ENCODE data around the gene EDEM3.

The EDEM3 gene

DNA sequence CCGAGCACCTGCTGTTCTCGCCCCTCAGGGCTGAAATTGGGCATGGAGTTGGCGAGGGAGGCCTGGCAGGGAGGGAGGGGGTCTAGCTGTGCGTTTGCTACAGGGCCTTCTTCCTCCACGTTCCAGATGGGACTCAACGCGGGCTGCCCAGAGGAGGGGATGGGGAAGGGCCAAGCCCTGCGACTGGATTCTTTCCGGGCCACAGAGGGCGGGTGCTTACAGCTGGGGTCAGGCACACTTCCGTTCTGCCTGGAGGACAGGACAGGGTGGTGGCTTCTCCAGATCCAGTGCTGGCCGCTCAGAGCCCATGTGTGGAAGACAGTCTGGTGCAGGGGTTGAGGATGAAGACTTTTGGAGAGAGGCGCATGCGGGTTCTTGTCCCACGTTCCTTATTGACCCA is 90.0 kb downstream of the EDEM3 start:
- no peak for DNase-seq

DNA sequence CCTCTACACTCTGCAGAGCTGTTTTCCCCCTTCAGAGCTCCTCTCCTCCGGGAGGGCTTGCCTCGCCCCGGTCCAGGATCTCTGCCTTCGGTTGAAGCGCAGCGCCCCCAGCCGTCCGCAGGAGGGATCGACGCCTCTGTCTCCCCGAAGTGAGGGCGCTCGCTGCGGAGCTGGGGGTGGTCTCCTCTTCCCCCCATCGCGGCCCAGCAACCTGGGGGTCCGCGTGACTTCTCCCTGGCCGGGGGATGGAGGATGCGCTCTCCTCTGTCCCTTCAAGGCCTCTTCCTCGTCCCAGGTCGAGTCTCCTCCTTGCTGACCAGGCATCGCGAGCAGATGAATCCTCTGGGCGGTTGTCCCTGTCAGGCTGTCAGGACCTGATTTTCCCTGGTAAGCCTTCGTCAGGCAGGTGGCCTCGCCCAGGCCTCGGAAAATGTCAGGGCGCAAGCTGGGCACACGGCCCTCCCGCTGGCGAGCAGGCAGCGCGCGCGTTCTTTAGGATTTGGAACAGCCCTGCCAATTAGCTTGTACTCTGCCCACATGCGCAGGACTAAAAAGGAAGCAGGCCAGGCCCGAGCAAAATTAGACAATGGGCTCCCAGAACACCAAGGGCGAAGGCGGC is 90.5 kb downstream of the EDEM3 start:
- DNase-seq: peak; percentile 22 to 65

DNA sequence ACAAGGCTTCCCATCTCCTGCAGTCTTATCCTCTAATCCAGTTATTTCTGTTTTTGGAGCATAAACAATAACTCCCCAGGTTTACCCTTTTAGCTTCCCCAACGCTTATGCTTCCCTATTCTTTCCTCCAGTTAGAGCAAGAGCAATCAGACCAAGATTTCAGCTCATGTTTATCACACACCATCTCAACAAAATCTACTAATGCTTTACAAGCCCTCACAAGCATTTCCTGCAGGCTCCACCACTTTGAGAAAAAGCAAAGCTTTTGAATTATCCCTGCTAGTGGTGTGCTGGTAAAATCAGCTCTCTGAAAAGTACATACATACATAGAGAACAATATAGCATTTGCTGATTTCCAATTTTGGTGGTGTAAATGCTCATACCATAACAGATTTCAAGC is 92.9 kb downstream of the EDEM3 start:
- no peak for DNase-seq

DNA sequence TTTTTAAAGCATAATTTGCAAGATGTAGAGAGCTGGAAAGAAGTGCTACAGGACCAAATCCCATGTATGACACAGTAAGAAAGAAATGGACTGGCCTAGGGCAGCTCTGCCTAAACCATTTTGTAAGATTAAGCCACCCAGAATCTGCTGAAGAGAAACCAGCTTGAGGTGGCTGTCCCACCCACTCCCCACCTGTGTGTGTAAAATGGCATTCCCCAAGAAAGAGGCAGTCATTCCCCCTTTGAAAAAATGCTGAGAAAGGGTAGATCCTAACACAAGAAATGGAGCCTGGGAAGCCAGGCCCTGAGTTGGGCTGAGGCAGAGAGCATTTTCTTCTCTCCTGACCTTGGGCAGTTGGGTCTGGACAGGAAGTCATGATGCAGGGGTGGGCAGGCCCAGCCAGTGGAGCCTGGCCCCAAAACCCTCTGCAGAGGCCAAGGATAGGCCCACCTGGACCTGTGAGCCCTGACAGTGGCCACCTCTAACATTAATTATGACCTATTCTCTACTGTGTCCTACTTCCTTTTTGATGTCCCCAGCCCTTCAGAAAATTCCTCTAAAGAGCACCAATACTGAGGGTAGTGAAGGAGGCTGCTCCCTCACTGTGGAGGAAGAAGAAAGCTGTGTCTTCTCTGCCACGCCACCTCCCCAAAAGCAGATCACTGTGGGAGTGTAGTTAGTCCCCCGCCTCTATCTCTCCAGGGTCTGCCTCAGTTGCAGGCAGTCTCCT is 94.0 kb downstream of the EDEM3 start:
- DNase-seq: no peak

DNA sequence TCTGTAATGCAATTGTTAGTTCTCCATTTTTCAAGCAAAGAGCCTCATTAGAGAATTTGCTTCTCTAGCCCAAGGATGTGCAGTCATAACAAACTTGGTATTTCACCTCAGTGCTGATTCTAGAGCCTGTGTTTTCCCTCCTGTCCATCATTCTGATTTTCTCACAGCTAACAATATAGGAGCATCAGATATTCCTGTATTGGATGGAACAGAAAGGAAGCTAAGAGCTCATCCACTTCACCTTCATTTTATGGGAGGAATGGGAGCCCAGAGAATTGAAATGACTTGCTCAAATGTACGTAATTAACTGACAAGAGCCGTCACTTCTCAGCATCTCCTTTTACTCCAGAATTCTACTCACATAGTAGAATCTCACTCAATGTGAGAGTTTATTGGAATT is 96.6 kb downstream of the EDEM3 start:
- DNase-seq: no peak

DNA sequence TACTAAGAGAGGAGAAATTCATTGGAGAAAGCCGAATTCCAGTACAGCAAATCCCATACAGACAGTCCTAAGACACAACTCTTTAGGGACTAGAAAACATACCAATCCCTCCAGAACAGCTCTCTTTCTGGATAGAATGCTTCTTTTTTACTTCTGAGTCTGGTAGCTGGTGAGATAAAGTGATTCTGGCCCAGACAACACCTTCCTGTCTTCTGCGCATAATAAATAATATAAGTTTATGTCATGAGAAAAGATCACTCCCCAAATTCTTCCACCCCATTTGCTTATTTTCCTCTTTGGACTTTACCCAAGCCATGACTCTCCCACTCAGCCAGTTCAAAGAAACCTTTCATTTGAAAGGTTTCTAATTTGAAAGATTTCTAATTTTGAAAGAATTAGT is 98.4 kb downstream of the EDEM3 start:
- DNase-seq: no peak

DNA sequence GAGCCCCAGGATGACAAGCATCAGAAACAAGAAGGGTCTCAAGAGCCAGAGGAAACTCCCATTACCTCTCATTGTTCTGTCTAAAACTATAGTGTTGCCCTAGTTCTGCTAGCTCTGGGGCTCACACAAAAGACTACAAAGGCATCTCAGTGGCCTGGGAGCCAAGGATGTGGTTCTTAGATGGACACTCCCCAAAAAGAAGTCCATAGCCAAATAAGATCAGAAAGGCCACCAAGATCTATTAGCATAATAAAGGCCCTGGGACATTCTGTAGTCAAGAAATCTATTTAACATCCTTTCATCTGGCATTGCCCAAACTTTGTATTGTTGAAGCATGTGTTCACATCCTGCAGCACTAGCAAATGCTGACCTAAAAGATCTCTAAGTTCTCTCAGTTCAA is 99.5 kb downstream of the EDEM3 start:
- no peak for DNase-seq

DNA sequence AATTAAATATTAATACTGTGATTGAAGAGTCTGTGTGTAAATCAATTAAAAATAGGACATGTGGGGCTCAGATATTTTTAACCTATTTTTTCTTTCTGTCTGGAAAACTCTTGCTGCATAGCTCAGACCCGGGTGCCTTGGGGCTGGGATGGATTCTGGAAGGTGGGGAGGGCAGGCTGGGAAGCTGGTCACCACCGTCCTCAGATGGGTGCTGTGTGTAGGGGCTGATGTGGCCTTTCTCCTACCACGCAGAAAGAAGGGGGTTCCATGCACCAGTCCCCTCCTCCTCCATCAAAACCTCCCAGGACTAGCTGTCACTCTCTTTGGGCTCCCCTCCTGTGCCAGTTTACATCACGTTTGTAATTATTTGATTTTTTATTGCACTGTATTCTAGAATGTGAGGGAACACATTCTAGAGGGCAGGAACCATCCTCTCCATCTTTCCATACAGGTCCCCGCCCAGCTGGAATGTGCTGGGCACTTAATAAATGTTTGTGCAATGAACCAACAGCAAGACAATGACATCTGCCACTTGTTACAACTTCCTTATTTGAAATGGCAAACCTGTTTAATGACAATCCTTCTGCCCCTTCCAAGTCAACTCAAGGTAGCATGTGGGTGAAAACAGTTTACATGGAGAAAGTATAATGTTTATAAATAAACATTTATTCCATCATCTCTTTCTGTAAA is 104.3 kb downstream of the EDEM3 start:
- no peak for DNase-seq

DNA sequence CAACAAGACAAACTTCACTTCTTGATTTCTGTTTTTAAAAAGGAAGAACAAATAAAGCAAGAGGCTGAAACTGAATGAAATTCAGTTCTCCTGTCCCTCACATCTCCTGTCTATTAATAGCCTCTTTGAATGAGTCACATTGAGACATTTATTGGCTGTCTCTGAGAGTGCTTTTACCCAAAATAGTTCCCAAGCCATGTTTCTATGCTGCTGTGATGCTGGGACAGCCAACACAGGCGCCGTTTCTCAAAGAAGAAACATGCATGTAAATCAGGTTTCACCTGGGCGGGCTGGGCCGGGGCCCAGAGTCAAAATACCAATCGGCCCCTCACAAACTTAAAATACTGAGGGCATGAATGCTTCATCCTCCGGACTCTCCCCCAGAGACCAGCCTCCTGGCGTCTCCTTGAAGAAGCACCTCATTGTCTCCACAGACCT is 105.2 kb downstream of the EDEM3 start:
- DNase-seq: no peak

DNA sequence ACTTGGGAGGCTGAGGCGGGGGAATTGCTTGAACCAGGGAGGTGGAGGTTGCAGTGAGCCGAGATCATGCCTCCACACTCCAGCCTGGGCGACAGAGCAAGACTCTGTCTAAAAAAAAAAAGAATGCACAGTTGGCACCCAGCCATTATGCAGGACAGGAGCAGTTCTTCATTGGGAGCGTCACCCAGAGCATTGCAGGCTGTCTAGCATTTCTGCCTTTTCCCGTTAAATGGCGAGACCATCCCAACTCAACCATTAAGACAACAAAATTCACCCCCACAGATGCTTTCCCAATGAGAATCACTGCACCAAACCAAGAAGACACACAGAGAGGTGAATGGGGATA is 105.8 kb downstream of the EDEM3 start:
- no peak for DNase-seq

DNA sequence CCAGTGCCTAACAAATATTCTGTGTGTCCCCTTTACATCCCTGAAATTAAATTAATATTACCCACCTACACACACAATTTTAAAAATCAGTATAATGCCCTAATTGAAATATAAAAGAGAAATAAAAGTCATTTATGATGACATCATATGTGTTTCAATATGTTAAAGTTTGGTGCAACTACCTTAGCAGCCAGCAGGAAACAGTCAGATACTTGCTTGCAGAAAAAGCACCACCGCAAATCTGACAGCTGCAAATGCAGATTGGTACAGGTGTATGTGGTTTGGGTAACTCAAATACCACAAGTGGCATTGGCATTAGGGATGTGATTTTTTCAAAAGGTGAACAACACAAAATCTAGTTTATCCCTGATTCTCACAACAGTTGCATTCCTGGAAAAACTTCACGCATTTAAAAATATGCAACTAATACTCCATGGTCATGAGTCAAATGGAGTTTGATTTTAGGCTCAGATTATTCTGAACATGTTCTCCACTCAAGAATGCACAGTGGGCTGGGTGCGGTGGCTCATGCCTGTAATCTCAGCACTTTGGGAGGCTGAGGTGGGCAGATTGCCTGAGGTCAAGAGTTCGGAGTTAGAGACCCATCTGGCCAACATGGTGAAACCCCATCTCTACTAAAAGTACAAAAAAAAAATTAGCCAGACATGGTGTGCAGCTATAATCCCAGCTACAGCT is 106.3 kb downstream of the EDEM3 start:
- no peak for DNase-seq

DNA sequence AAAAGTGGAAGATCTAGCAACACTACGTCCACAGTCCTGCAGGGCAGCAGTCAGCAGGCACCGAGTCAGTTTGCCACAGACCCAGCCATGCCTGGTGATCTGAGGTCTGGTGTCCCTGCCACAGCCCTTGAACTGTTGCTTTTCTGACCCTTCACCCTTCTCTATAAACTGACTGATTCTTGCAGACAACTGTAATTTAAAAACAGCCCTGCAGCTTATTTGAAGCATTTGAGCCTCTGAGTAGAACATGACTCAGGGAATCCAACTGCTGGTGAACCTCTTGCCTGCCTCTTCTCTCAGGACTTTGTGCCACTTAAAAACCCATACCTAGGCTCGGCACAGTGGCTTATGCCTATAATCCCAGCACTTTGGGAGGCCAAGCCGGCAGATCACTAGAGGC is 107.2 kb downstream of the EDEM3 start:
- no peak for DNase-seq

DNA sequence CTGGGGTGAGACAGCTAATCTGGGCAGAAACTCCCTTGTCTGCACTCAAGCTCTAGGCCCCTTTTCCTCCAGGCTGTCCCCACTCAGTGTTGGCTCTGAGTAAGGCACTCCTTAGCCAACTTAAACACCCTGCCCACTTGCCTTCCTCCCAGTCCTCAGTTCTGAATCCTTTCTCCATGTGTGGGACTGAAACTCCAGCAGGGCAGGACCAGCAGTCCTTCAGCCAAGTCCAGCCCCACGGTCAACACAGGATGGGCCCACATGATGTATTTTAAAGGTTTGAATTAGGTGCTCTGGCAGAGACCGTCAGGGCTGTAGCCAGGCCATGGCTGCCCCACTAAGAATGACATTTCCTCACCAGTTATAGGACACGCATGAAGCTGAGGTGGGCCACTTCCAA is 107.8 kb downstream of the EDEM3 start:
- DNase-seq: no peak

DNA sequence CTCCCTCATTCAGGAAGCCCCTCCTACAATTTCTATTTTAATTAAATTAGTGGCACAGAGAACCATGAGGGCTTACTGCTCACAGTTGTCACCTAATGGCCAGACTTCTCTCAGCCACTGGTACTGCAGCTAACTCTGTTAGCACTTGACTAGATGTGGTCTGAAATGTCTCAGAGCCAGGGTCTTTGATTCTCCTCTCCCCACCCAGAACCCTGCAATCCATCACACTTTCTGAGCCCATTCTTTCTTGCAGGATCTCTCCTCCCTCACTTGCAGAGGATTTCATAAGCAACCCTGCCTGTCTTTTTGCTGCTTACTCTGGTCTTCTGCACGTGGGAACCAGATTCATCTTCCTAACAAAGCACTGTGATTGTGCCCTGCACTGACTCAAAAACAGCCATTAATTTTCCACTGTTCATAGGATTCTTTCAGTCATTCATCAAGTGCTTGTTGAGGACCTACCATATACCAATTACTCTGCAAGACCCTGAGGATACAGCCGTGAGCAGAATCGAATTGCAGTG is 108.4 kb downstream of the EDEM3 start:
- DNase-seq: no peak

DNA sequence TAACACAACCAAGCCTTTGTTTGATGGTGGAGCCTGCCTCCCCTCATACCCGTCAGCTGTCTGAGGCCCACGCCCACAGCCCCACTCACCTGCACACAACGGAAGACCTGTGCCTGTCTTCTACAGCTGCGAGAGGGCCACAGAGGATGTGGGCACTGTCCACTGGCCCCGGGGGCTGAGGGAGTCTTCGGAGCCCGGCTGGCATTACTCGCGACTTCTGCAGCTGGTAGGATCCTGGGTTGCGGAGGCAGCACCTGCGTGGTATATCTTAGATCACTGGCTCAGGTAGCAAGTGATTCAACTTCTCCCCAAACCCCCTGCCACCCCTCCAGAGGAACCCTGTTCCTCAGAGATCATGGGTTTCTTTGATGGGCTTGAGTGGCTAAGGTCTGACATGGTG is 109.9 kb downstream of the EDEM3 start:
- DNase-seq: no peak

DNA sequence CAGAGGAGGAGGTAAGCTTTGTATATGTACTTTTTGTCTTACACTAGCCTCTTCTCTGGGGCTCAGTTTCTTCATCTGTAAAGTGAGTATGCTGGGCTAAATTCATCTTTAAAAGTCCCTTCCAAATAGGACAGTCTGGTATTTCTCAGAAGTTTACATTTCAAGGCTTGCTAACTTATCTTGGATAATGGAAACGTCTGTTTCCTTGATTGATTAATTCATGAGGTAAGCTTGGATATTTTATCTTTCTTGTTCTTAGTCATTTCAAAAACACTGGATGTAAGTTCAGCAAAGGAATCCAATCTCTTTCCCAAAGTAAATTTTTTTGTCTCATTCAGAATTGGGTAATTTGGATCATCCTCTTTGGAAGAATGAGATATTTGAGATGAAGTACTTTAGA is 111.0 kb downstream of the EDEM3 start:
- DNase-seq: no peak

DNA sequence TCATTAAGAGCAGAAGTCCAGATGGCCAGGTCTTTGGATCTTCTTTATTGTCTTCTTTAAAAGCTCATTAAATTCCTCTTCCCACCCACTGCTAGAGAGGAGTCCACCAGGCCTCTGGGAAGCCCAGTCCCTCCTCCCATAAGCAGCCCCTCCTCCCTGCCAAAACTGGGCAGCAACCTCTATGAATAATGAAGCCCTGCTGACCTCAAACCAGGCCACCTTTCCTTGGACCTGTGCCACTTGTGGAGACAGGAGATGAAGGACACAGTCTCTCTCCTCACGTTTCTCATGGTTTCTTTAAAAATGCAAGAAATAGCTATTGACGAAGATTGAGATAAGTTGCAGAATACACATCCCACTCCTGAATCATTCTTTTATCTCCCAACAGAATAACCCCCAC is 112.8 kb downstream of the EDEM3 start:
- DNase-seq: no peak

DNA sequence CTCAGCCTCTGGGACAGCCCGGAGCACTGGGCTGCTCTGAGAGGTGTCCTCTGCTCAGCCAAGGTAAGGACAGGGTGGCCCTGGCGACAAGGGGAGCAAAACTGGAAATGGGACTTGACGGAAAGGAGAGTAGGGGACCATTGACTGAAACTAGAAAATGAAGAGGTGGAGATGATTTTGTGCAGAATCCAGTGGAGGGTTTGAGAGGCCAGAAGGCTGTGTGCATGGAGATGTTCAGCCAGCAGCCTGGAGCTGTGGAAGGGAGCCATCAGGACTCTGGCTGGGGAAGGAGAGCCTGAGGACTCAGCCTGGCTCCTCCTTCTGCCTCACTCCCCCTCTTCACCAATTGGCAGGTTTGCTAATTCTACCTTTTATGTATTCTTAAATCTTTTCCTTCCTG is 114.2 kb downstream of the EDEM3 start:
- DNase-seq: no peak

Measured in stimulated activated CD4-positive, alpha-beta T cell treated with anti-CD3 and anti-CD28 coated beads, Interleukin-2, amount 100 ng/mL, for 24 hours (primary cell).